GM18868 (cell line): ENCODE data around the gene ACSS1.
"Not testable (repeated sequence)": the region's sequence is repeated elsewhere in the genome, so short reads cannot be mapped to it uniquely, and the experiment has no call there.

Experiments used
- ATAC-seq: cut with Tn5 transposase; IDR thresholded peaks from one replicate; pipeline ENCODE4 v1.9.1; 2021; ENCODE audit warnings: mild to moderate bottlenecking, moderate library complexity; ENCODE audit not compliant: unreplicated experiment

Gene ACSS1

GRCh38 chr20:25014816-25015215 lies 43.1 kb downstream of the ACSS1 start:
- ATAC-seq, result no peak

- ATAC-seq, result no peak
Measured at GRCh38 chr20:25013478-25014380, 44.2 kb downstream of the ACSS1 start.

- no peak for ATAC-seq
Measured at GRCh38 chr20:25012616-25013189, 45.2 kb downstream of the ACSS1 start.

DNA sequence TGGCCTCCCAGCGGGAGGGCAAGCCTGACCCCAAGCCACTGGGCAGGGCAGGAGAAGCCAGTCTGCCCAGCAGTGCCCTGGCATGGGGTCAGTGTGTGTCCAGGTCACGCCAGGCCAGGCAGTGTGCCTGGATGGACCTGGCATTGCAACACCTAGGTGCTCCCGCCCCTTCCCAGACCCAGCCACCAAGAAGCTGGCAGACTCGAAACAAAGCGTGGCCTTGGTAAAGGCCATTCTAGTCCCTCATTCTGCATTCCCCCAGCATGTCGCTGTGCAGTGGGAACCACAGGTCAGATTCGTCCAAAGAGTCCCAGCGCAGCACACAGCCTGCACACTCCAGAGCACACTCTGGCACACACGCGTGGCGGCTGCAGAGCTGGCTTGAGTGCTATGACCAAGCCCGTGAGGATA lies 46.1 kb downstream of the ACSS1 start:
- no peak for ATAC-seq

DNA sequence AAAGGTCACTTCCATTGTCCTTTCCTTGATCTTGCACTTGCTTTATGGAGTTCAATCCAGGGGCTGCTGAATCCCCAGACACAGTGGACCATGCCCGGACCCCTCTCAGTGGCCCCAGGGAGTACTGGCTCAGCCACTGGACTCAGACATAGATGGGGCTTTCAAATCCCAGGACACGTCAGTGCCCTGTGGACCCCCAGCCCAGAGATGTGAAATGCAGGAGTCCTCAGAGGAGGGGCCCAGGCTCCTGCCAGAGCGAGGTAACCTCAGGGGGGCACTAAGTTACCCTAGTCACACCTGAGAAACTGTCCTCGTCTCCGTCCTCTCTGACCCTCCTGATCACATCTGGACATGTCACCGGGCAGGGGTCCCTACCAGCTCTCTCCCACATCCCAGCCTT lies 46.7 kb downstream of the ACSS1 start:
- ATAC-seq, result no peak

- no peak for ATAC-seq
Measured at GRCh38 chr20:25009218-25010145, 48.5 kb downstream of the ACSS1 start.

DNA sequence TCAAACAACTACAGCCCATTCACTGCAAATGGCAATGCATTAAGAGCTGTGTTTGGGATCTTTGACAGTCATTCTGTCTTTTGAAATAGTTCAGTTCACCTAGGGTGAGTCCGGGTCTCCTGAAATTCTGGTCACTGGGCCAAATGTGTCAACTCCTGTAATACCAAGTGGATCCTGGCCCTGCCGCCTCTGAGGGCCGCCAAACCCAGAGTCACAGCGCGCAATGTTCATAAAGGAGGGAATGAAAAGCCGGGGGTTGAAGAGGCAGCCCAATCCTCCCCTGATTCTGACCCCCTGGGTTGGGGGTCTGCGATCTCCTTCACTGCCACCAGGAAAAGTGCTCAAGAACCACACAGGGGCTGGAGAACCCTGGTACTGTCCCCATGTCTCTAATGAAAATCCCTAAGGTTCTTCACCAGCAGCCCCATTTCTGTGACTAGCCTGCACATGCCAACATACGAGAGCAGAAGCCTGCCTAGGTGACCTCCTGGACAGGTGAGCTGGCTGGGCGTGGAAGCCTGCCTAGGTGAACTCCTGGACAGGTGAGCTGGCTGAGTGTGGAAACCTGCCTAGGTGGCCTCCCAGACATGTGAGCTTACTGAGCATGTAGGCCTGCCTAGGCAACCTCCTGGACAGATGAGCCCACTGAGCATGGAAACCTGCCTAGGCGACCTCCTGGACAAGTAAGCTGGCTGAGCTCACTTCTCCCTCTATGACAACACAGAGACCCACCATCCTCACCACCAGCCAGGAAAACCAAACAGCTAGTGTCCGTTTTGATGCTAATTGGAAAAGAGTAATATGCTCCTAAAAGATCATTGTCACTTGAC lies 49.3 kb downstream of the ACSS1 start:
- no peak for ATAC-seq

DNA sequence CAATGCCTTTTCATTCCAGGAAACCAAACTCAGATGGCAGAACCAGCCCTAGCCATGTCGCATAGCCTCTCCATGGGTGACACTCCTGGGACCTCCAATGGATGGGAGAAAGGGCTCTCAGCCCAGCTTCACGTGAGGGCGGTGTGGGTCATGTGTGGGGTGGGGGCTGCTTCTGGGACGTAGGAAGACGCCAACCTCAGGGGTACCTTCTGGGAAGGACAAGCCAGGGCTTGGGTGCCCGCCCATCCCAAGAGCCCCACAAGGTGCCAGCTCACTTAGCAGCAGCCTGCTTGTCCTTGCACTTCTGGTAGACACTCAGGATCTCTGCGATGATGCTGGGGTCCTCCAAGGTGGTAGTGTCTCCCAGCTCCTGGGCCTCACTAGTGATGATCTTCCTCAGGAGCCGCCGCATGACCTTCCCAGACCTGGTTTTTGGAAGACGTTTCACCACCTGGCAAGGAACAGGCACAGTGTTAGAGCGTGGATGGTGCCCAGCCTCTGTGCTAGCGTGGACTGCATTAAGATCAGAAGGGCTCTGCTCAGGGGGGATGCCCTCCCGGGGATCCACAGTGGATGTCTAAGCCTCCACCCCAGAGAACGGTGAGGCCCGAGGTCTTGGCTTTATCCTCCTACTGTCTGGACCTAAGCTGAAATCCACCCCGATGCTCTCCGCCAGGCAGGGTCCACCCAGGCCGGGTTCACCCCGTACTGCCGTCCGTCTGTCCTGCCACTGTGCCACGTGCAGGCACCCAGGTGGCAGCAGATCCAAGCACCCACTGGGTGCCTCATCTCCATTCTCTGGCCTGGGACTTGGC lies 50.2 kb downstream of the ACSS1 start:
- ATAC-seq, result no peak

GRCh38 chr20:25006431-25007167 lies 51.3 kb downstream of the ACSS1 start:
- no peak for ATAC-seq

GRCh38 chr20:25005661-25006060 lies 52.3 kb downstream of the ACSS1 start:
- no peak for ATAC-seq

- no peak for ATAC-seq
Measured at GRCh38 chr20:25005220-25005619, 52.7 kb downstream of the ACSS1 start.

DNA sequence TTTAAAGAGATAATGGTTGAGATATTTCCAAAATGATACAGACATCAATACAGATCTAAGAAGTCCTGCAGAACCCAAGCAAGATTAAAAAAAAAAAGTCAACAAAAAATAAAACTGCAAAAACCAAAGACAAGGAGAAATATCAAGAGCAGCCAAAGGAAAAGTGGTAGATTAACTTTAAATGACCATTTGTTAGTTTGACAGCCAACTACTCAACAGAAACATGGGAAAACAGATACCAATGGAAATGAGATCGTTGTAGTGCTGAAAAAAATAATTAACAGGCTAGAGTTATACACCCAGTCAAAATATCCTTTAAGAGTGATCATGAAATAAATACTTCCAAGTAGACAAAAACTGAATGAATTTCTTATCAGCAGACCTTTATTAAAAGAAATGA lies 54.9 kb downstream of the ACSS1 start:
- ATAC-seq, result no peak

GRCh38 chr20:25001323-25001722 lies 56.6 kb downstream of the ACSS1 start:
- ATAC-seq, result not testable (repeated sequence)

DNA sequence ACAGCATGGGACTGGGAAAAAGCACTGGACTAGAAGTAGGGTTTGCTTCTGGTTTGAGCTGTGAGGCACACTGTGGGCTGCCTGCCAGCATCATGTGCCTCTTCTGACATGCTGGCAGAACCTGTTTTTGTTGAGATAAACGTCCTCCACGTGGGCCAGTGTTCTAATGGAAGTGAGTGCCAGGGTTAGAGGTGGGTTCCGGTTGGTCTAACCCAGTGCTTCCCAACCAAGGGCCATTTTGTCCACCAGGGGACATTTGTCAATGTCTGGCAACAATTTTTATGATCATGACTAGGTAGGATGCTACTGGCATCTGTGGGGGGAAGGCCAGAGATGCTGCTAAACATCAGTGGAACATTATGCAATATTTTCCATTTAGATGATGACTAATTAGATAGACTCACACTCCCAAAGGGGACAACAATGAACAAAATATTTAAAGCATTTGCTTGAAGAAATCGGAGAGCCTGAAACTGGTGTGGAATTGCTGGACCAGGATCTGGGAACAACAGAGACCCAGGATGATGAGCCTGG lies 57.6 kb downstream of the ACSS1 start:
- ATAC-seq, result no peak

GRCh38 chr20:24999568-24999967 lies 58.4 kb downstream of the ACSS1 start:
- ATAC-seq, result no peak

GRCh38 chr20:24998631-24999445 lies 59.1 kb downstream of the ACSS1 start:
- ATAC-seq, result peak; percentile 55

DNA sequence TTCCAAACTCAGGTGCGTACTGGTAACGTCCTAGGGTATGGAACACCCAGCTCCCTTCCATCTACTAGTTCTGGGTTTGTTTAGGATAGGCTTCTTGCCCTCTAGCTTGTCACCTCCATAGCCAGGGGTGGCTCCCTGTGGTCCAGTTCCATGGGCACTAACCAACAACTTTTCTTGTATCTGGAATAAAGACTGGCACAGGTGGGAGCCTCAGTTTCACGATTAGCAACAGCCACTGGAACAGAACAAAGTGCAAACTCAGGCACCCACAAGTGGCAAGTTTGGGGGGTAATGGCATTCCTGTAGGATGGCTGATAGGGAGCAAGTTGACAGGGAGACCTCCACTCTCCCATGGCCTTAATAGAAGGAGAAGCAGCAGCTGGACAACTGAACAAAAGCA lies 59.8 kb downstream of the ACSS1 start:
- no peak for ATAC-seq
